Measurements from ENCODE around the gene CASP3. TPM values are rescaled to one million over a fixed set of nuclear protein-coding genes. Genes with fewer than 3 reads are reported as not detected.

CASP3 gene
- total and polyA plus RNA-seq, 9 of the 15 experiments (the other 6 are each of a cell fraction or from before 2014, with no cell fraction given), result 17.6 to 40.1 (median 31.8) TPM

GRCh38 chr4:184648313-184649025 lies 778 bp downstream of the CASP3 start (continued):
- TF ChIP-seq KAT2B (IDR thresholded peaks at IDR 0.05; ENCODE audit: low read depth, low read length) (no peak), DDX20 (tag; IDR thresholded peaks at IDR 0.05; ENCODE audit: low read depth) (no peak), XRCC3 (IDR thresholded peaks at IDR 0.05) (no peak), ZKSCAN3 (CRISPR knock-in tag; IDR thresholded peaks at IDR 0.05) (no peak), MTA3 (IDR thresholded peaks at IDR 0.05; ENCODE audit: borderline replicate concordance) (no peak), ZNF655 (CRISPR knock-in tag; IDR thresholded peaks at IDR 0.05) (no peak), NKRF (IDR thresholded peaks at IDR 0.05; ENCODE audit: borderline replicate concordance) (no peak), TCF3 (CRISPR knock-in tag; IDR thresholded peaks at IDR 0.05) (no peak), RHOXF2B (CRISPR knock-in tag; conservative IDR thresholded peaks at IDR 0.05) (no peak), TAF9B (IDR thresholded peaks at IDR 0.05; ENCODE audit: partially characterized antibody) (no peak)
